HepG2 (cell line): ENCODE results near the gene SIGMAR1. TPM values are rescaled to one million over a fixed set of nuclear protein-coding genes. Genes with fewer than 3 reads are reported as not detected.
A peak's percentile ranks its signal among the peaks of the same experiment; 100 is the strongest.

Source experiments
- CBX1 ChIP-seq: IDR thresholded peaks from one replicate; pipeline ENCODE4 v1.6.1; 2016; ENCODE audit warnings: antibody characterized with exemption, low read depth
- EEA1 ChIP-seq: sonication (generic); formaldehyde crosslinking; IDR thresholded peaks from 2 replicates; pipeline ENCODE4 v1.5.1; 2020; ENCODE audit warnings: mild to moderate bottlenecking, missing genetic modification reagents, borderline replicate concordance
- GLI4 ChIP-seq: sonication (generic); formaldehyde crosslinking; IDR thresholded peaks from 2 replicates; pipeline ENCODE4 v1.5.1; 2020; ENCODE audit warnings: missing genetic modification reagents, mild to moderate bottlenecking, moderate library complexity, borderline replicate concordance
- IKZF4 ChIP-seq: sonication (generic); formaldehyde crosslinking; IDR thresholded peaks from 2 replicates; pipeline ENCODE4 v1.5.1; 2020; ENCODE audit warnings: borderline replicate concordance, mild to moderate bottlenecking, low read depth, missing genetic modification reagents; ENCODE audit errors: not compliant biosample characterization
- LCORL ChIP-seq, 2 experiments: fragments of 450-650 bp in 1 of 2; sonication (generic) in 1 of 2; formaldehyde crosslinking in 1 of 2; IDR thresholded peaks; 2 replicates each; pipeline versions ENCODE4 v1.5.0 to v1.6.1; 2017 to 2020; ENCODE audit warnings: antibody characterized with exemption in 1 of 2, missing genetic modification reagents in 1 of 2
- SMARCC2 ChIP-seq: fragments of 450-650 bp; IDR thresholded peaks from 2 replicates; pipeline ENCODE4 v1.6.1; 2017; ENCODE audit warnings: antibody characterized with exemption, mild to moderate bottlenecking
- ZBTB20 ChIP-seq: sonication (generic); formaldehyde crosslinking; IDR thresholded peaks from 2 replicates; pipeline ENCODE4 v1.8.1; 2023; ENCODE audit warnings: missing genetic modification reagents, low read depth, mild to moderate bottlenecking, borderline replicate concordance
- ZNF317 ChIP-seq: sonication (generic); formaldehyde crosslinking; IDR thresholded peaks from 2 replicates; pipeline ENCODE4 v1.5.0; 2020; ENCODE audit warnings: mild to moderate bottlenecking, missing genetic modification reagents
- ZNF333 ChIP-seq: sonication (generic); formaldehyde crosslinking; IDR thresholded peaks from 2 replicates; pipeline ENCODE4 v1.4.0; 2020; ENCODE audit warnings: mild to moderate bottlenecking, missing genetic modification reagents, borderline replicate concordance
- ZNF563 ChIP-seq: sonication (generic); formaldehyde crosslinking; IDR thresholded peaks from 2 replicates; pipeline ENCODE4 v1.8.0; 2022; ENCODE audit warnings: mild to moderate bottlenecking, moderate library complexity, missing genetic modification reagents
- ZNF589 ChIP-seq: sonication (generic); formaldehyde crosslinking; conservative IDR thresholded peaks from 2 replicates; pipeline ENCODE4 v1.8.0; 2022; ENCODE audit warnings: mild to moderate bottlenecking, moderate library complexity, missing genetic modification reagents
- ZNF709 ChIP-seq: sonication (generic); formaldehyde crosslinking; IDR thresholded peaks from 2 replicates; pipeline ENCODE4 v1.5.0; 2020; ENCODE audit warnings: mild to moderate bottlenecking, missing genetic modification reagents
- ZNF777 ChIP-seq: sonication (generic); formaldehyde crosslinking; IDR thresholded peaks from 2 replicates; pipeline ENCODE4 v1.4.0; 2020; ENCODE audit warnings: missing genetic modification reagents
- ZNF781 ChIP-seq: sonication (generic); formaldehyde crosslinking; IDR thresholded peaks from 2 replicates; pipeline ENCODE4 v1.5.1; 2020; ENCODE audit warnings: borderline replicate concordance, mild to moderate bottlenecking, missing genetic modification reagents; ENCODE audit errors: not compliant biosample characterization
- polyA plus RNA-seq, 8 experiments: library from polyadenylated mRNA; depleted of rRNA in 3 of 8; stranded (reverse) in 7 of 8; unstranded in 1 of 8; fragments of >200 nt; fragmentation: Illumina TruSeq in 4 of 8; extraction: Trizol in 4 of 8; gene quantifications; 2 replicates each; pipeline versions ENCODE4 v1.2.1 to v1.2.3, GENCODE V29; 2011 to 2016; ENCODE audit warnings: low read depth in 4 of 8, missing spikeins in 1 of 8, mixed read lengths in 1 of 8; ENCODE audit not compliant: insufficient read depth in 1 of 8
- total RNA-seq, 5 experiments: library from RNA; depleted of rRNA; stranded (reverse); fragments of >200 nt; fragmentation: Illumina TruSeq; extraction: Trizol; gene quantifications; 2 replicates each; pipeline ENCODE4 v1.2.3, GENCODE V29; 2016; ENCODE audit warnings: low read depth in 1 of 5
- TF ChIP-seq, protein P1 (sequence below): IDR thresholded peaks from 2 replicates; pipeline ENCODE4 v1.6.1; 2012; ENCODE audit warnings: low read length, improper control_type of control experiment
- TF ChIP-seq, protein P2 (sequence below): sonication (generic); formaldehyde crosslinking; IDR thresholded peaks from 2 replicates; pipeline ENCODE4 v1.4.0; 2020; ENCODE audit warnings: mild to moderate bottlenecking, missing genetic modification reagents
- TF ChIP-seq, protein P3 (sequence below): sonication (generic); formaldehyde crosslinking; IDR thresholded peaks from 2 replicates; pipeline ENCODE4 v1.4.0; 2020; ENCODE audit warnings: mild to moderate bottlenecking, missing genetic modification reagents
- TF ChIP-seq, protein P4 (sequence below): sonication (generic); formaldehyde crosslinking; IDR thresholded peaks from 2 replicates; pipeline ENCODE4 v1.4.0; 2020; ENCODE audit warnings: missing genetic modification reagents

SIGMAR1 gene
- total and polyA plus RNA-seq, 2 of the 13 experiments (the other 11 are each of a cell fraction or from before 2014, with no cell fraction given): 38.9 to 60.8 TPM

DNA sequence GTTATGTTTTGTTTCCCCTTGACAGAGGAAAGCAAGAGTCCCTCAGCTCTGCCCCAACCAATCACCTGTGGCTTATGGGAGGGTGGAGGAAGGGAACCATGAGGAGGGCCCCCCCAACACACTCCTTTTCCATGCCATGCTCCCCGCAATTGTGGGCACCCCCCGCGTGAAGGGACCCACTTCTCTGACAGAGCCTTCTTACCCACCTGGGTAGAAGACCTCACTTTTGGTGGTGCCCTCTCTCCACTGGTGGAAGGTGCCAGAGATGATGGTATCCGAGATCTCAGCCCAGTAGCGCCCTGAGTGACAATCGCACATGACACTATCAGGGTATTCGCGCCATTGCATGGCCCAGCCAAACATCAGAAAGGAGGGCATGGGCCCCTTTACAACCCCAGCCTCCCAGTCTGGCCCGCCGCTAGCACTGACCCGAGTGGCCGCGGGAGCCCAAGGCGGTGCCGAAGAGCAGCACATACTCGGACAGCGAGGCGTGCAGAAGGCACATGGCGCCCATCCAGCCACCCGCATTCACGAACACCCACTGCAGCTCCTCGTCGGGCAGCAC lies 714 bp downstream of the SIGMAR1 start (continued):
- TF ChIP-seq, protein P1, sequence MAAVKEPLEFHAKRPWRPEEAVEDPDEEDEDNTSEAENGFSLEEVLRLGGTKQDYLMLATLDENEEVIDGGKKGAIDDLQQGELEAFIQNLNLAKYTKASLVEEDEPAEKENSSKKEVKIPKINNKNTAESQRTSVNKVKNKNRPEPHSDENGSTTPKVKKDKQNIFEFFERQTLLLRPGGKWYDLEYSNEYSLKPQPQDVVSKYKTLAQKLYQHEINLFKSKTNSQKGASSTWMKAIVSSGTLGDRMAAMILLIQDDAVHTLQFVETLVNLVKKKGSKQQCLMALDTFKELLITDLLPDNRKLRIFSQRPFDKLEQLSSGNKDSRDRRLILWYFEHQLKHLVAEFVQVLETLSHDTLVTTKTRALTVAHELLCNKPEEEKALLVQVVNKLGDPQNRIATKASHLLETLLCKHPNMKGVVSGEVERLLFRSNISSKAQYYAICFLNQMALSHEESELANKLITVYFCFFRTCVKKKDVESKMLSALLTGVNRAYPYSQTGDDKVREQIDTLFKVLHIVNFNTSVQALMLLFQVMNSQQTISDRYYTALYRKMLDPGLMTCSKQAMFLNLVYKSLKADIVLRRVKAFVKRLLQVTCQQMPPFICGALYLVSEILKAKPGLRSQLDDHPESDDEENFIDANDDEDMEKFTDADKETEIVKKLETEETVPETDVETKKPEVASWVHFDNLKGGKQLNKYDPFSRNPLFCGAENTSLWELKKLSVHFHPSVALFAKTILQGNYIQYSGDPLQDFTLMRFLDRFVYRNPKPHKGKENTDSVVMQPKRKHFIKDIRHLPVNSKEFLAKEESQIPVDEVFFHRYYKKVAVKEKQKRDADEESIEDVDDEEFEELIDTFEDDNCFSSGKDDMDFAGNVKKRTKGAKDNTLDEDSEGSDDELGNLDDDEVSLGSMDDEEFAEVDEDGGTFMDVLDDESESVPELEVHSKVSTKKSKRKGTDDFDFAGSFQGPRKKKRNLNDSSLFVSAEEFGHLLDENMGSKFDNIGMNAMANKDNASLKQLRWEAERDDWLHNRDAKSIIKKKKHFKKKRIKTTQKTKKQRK: no peak
- TF ChIP-seq ZNF589 (CRISPR knock-in tag) (no peak), ZNF781 (no peak), ZNF563 (CRISPR knock-in tag) (peak; percentile 92; the same call in 1 of the 2 replicates), GLI4 (0 out of 2 replicates have a peak, but pooled peaks have one; percentile 64), IKZF4 (CRISPR knock-in tag) (peak; percentile 77), SMARCC2 (no peak), ZNF317 (peak; percentile 58; the same call in 1 of the 2 replicates), ZNF777 (CRISPR knock-in tag) (no peak), ZBTB20 (CRISPR knock-in tag) (no peak), CBX1 (no peak), EEA1 (CRISPR knock-in tag) (no peak; the same call in 1 of the 2 replicates), ZNF709 (CRISPR knock-in tag) (peak; percentile 91; the same call in 1 of the 2 replicates), LCORL (IDR thresholded peaks at IDR 0.05) (no peak), LCORL (CRISPR knock-in tag; IDR thresholded peaks at IDR 0.05) (0 out of 2 replicates have a peak, but pooled peaks have one; percentile 6), ZNF333 (CRISPR knock-in tag) (no peak)
- TF ChIP-seq, protein P2, sequence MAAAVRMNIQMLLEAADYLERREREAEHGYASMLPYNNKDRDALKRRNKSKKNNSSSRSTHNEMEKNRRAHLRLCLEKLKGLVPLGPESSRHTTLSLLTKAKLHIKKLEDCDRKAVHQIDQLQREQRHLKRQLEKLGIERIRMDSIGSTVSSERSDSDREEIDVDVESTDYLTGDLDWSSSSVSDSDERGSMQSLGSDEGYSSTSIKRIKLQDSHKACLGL (CRISPR knock-in tag): peak; percentile 86; the same call in 1 of the 2 replicates
- TF ChIP-seq, protein P3, sequence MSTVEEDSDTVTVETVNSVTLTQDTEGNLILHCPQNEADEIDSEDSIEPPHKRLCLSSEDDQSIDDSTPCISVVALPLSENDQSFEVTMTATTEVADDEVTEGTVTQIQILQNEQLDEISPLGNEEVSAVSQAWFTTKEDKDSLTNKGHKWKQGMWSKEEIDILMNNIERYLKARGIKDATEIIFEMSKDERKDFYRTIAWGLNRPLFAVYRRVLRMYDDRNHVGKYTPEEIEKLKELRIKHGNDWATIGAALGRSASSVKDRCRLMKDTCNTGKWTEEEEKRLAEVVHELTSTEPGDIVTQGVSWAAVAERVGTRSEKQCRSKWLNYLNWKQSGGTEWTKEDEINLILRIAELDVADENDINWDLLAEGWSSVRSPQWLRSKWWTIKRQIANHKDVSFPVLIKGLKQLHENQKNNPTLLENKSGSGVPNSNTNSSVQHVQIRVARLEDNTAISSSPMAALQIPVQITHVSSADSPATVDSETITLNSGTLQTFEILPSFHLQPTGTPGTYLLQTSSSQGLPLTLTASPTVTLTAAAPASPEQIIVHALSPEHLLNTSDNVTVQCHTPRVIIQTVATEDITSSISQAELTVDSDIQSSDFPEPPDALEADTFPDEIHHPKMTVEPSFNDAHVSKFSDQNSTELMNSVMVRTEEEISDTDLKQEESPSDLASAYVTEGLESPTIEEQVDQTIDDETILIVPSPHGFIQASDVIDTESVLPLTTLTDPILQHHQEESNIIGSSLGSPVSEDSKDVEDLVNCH (CRISPR knock-in tag): peak; percentile 52; the same call in 1 of the 2 replicates
- TF ChIP-seq, protein P4, sequence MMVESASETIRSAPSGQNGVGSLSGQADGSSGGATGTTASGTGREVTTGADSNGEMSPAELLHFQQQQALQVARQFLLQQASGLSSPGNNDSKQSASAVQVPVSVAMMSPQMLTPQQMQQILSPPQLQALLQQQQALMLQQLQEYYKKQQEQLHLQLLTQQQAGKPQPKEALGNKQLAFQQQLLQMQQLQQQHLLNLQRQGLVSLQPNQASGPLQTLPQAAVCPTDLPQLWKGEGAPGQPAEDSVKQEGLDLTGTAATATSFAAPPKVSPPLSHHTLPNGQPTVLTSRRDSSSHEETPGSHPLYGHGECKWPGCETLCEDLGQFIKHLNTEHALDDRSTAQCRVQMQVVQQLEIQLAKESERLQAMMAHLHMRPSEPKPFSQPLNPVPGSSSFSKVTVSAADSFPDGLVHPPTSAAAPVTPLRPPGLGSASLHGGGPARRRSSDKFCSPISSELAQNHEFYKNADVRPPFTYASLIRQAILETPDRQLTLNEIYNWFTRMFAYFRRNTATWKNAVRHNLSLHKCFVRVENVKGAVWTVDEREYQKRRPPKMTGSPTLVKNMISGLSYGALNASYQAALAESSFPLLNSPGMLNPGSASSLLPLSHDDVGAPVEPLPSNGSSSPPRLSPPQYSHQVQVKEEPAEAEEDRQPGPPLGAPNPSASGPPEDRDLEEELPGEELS (CRISPR knock-in tag): no peak; the same call in 1 of the 2 replicates
